ENCODE results near the gene FALEC.

FALEC gene

GRCh38 chr1:150487763-150488115, 27.8 kb upstream of the FALEC start:
- H3K27ac ChIP-seq, result peak overlapping the region; percentile 58
- no peak for TF ChIP-seq ZFX (IDR thresholded peaks at IDR 0.05; ENCODE audit: borderline replicate concordance)
- TF ChIP-seq, protein P1, sequence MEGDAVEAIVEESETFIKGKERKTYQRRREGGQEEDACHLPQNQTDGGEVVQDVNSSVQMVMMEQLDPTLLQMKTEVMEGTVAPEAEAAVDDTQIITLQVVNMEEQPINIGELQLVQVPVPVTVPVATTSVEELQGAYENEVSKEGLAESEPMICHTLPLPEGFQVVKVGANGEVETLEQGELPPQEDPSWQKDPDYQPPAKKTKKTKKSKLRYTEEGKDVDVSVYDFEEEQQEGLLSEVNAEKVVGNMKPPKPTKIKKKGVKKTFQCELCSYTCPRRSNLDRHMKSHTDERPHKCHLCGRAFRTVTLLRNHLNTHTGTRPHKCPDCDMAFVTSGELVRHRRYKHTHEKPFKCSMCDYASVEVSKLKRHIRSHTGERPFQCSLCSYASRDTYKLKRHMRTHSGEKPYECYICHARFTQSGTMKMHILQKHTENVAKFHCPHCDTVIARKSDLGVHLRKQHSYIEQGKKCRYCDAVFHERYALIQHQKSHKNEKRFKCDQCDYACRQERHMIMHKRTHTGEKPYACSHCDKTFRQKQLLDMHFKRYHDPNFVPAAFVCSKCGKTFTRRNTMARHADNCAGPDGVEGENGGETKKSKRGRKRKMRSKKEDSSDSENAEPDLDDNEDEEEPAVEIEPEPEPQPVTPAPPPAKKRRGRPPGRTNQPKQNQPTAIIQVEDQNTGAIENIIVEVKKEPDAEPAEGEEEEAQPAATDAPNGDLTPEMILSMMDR (IDR thresholded peaks at IDR 0.05), result no peak

GRCh38 chr1:150493175-150493574, 22.4 kb upstream of the FALEC start:
- H3K27ac ChIP-seq, result no peak overlapping the region
- TF ChIP-seq ZFX (IDR thresholded peaks at IDR 0.05; ENCODE audit: borderline replicate concordance), result no peak
- TF ChIP-seq, protein P1 (IDR thresholded peaks at IDR 0.05), result no peak

GRCh38 chr1:150498342-150498741, 17.2 kb upstream of the FALEC start:
- H3K27ac ChIP-seq, result no peak overlapping the region
- TF ChIP-seq ZFX (IDR thresholded peaks at IDR 0.05; ENCODE audit: borderline replicate concordance), result no peak
- TF ChIP-seq, protein P1 (IDR thresholded peaks at IDR 0.05), result no peak

DNA sequence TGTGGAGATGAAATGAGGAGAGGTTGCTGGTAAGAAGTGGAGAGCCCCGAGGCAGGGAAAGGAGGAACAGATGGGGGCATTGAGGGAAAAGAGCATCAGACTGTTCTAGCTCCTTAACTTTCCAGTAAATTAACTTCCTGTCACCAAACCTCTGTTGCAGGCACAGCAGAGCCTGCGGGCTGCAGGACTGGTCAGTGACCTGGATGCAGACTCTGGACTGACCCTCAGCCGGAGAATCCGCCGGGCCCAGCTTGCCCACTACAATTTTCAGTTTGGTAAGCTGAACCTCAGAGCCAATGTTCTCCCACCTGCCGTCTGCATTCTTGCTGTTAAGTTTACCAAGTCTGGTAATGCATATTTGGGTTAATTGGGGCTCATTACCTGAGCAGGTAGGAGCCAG, 10.1 kb upstream of the FALEC start:
- no peak overlapping the region for H3K27ac ChIP-seq
- TF ChIP-seq, protein P1 (IDR thresholded peaks at IDR 0.05), result no peak
- no peak for TF ChIP-seq ZFX (IDR thresholded peaks at IDR 0.05; ENCODE audit: borderline replicate concordance)

GRCh38 chr1:150507912-150508864, 7.4 kb upstream of the FALEC start, which contains the start of gene ECM1:
ECM1 (plus strand) TSS chr1:150508109; CDS start chr1:150508210, 101 bp downstream.
- TF ChIP-seq ZFX (IDR thresholded peaks at IDR 0.05; ENCODE audit: borderline replicate concordance), result no peak
- TF ChIP-seq, protein P1 (IDR thresholded peaks at IDR 0.05), result no peak
- peak within 1 kb of the TSS; percentile 12; the same call in 1 of the 2 replicates for H3K27ac ChIP-seq

DNA sequence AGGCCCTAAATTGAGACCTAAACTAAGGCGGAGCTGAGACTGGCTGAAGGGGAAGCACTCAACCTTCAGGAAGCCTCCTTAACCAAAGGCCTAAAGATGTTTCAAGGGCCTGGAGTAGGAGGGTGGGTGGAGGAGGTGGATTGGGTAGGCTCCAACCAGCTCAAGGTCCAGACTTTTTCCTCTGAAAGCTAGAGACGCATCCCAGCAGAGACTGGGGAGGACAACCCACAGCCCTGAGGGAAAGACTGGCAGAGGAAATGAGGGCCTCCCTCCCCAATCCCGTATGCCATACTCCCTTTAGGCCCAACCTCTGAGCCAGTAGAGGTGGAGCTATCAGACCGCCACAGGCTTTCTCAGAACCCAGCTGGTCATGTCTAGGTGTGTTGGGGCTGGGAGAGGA, 6.6 kb upstream of the FALEC start:
- no peak overlapping the region for H3K27ac ChIP-seq

More for the DNA sequence above, 6.6 kb upstream of the FALEC start:
- TF ChIP-seq ZFX (IDR thresholded peaks at IDR 0.05; ENCODE audit: borderline replicate concordance), result no peak
- TF ChIP-seq, protein P1 (IDR thresholded peaks at IDR 0.05), result no peak

Data from 22Rv1 (cell line).